ENCODE measurements around the gene GALNT18. TPM values are rescaled to one million over a fixed set of nuclear protein-coding genes. Genes with fewer than 3 reads are reported as not detected.

Gene GALNT18
- total and polyA plus RNA-seq, 3 experiments from 2014 or later = 1.3 TPM; not detected in 1

DNA sequence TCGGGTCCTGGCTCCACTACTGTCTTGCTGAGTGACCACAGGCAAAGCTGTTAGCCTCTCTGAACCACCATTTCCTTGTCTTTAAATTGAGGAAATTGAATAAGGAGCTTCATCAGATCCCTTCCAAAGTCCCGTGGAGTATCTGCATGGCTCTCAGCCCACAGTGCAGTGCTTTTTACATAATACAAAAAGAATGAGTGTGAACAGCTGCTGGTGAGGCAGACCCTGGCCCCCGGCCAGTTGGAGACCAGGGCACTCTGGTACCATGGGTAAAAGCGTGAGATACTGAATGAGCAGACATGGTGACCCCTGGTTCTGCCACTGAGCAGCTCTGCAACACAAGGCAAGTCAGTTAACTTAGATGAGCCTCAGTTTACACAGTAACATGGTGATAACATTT lies 86.8 kb downstream of the GALNT18 start:
- Mint-ChIP-seq H3K36me3 (no peaks in the 10 kb centered on the region), H3K9me3 (no peaks in the 10 kb centered on the region), H3K4me1 (no peaks in the 10 kb centered on the region), H3K27me3 (peaks cover 0 to 1% of the 10 kb centered on the region in 2 donors), H3K4me3 (no peak overlapping the region), H3K27ac (no peak overlapping the region)
- ChIA-PET POLR2A (no interaction called here), CTCF (no interaction called here)
- no peaks in the 10 kb centered on the region for H3K9me3 ChIP-seq (ENCODE audit: low read length)
- no peaks in the 10 kb centered on the region for H3K27me3 ChIP-seq (ENCODE audit: insufficient read depth, low read length, poor library complexity, severe bottlenecking)
- H3K4me1 ChIP-seq (ENCODE audit: insufficient read depth, low read length) = no peaks in the 10 kb centered on the region
- H3K27ac ChIP-seq (ENCODE audit: low read depth, low read length) = no peak overlapping the region
- H3K4me3 ChIP-seq (ENCODE audit: low read length) = no peak overlapping the region
- H3K36me3 ChIP-seq (ENCODE audit: insufficient read depth, low read length) = no peaks in the 10 kb centered on the region
- DNase-seq = no peak

- H3K27ac Mint-ChIP-seq = no peak overlapping the region
- H3K4me3 ChIP-seq (ENCODE audit: low read length) = no peak overlapping the region
- CTCF ChIA-PET = no interaction called here
- no peaks in the 10 kb centered on the region for H3K4me1 Mint-ChIP-seq
- no peaks in the 10 kb centered on the region for H3K4me1 ChIP-seq (ENCODE audit: insufficient read depth, low read length)
- no peaks in the 10 kb centered on the region for H3K9me3 Mint-ChIP-seq
- no peaks in the 10 kb centered on the region for H3K36me3 Mint-ChIP-seq
- H3K27ac ChIP-seq (ENCODE audit: low read depth, low read length) = no peak overlapping the region
- H3K9me3 ChIP-seq (ENCODE audit: low read length) = no peaks in the 10 kb centered on the region
- POLR2A ChIA-PET = no interaction called here
- peaks cover 0 to 1% of the 10 kb centered on the region in 2 donors for H3K27me3 Mint-ChIP-seq
- H3K36me3 ChIP-seq (ENCODE audit: insufficient read depth, low read length) = no peaks in the 10 kb centered on the region
- no peaks in the 10 kb centered on the region for H3K27me3 ChIP-seq (ENCODE audit: insufficient read depth, low read length, poor library complexity, severe bottlenecking)
- H3K4me3 Mint-ChIP-seq = no peak overlapping the region
- DNase-seq = no peak
Observed at GRCh38 chr11:11533751-11534150, 88.1 kb downstream of the GALNT18 start.

DNA sequence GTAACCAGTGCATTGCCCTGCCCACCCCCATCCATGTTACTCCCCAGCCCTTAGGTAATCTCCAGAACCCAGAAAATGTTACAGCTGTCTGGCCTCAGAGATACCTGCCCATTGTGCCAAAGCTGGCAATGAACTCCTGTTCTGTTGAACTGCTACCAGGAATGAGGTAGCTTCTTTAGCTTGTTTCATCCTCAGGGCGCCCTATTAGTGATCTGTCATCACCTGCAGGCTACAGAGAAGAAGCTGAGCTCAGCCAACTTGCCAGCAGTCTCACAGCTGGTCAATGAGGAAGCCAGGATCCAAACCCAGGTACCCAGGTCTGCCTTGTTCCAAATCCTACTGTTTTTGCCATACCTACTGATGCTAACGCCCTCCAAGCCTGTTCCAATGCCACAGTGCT lies 88.7 kb downstream of the GALNT18 start:
- Histone ChIP-seq H3K27me3 (ENCODE audit: insufficient read depth, low read length, poor library complexity, severe bottlenecking) (no peaks in the 10 kb centered on the region), H3K27ac (ENCODE audit: low read depth, low read length) (no peak overlapping the region), H3K36me3 (ENCODE audit: insufficient read depth, low read length) (no peaks in the 10 kb centered on the region), H3K9me3 (ENCODE audit: low read length) (no peaks in the 10 kb centered on the region), H3K4me1 (ENCODE audit: insufficient read depth, low read length) (no peaks in the 10 kb centered on the region), H3K4me3 (ENCODE audit: low read length) (no peak overlapping the region)
- ChIA-PET POLR2A (no interaction called here), CTCF (interaction anchor here (0.9 kb wide), 1 partner anchor 16 kb away, joined by 3 read pairs; no protein-coding TSS in a partner anchor)
- peaks cover 0 to 1% of the 10 kb centered on the region in 2 donors for H3K27me3 Mint-ChIP-seq
- H3K4me1 Mint-ChIP-seq = no peaks in the 10 kb centered on the region
- no peak overlapping the region for H3K4me3 Mint-ChIP-seq
- no peaks in the 10 kb centered on the region for H3K36me3 Mint-ChIP-seq
- no peak overlapping the region for H3K27ac Mint-ChIP-seq
- H3K9me3 Mint-ChIP-seq = no peaks in the 10 kb centered on the region
- no peak for DNase-seq

DNA sequence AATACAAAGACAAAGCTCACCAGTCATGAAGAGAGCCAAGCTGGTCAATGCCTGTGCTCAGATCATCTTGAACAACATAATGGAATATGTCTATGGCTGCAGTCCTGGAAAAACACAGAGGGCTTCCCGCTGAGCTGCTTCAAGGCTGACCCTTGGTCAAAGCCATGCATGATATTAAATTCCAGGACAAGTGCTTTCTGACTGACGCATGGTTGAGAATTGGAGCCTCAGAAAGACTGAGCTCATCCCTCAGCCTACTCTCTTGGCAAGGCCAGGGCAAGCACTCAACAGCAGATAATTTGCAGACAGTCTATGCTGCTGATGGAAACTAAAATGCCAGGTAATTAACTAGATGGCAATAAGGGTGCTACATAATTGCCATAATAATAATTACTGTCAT lies 89.2 kb downstream of the GALNT18 start:
- H3K9me3 Mint-ChIP-seq = no peaks in the 10 kb centered on the region
- no peak overlapping the region for H3K4me3 ChIP-seq (ENCODE audit: low read length)
- H3K27me3 ChIP-seq (ENCODE audit: insufficient read depth, low read length, poor library complexity, severe bottlenecking) = no peaks in the 10 kb centered on the region
- DNase-seq = no peak
- H3K4me1 Mint-ChIP-seq = no peaks in the 10 kb centered on the region
- no peaks in the 10 kb centered on the region for H3K36me3 ChIP-seq (ENCODE audit: insufficient read depth, low read length)
- no peaks in the 10 kb centered on the region for H3K4me1 ChIP-seq (ENCODE audit: insufficient read depth, low read length)
- peaks cover 0 to 1% of the 10 kb centered on the region in 2 donors for H3K27me3 Mint-ChIP-seq
- H3K9me3 ChIP-seq (ENCODE audit: low read length) = no peaks in the 10 kb centered on the region
- POLR2A ChIA-PET = no interaction called here
- H3K36me3 Mint-ChIP-seq = no peaks in the 10 kb centered on the region
- CTCF ChIA-PET = interaction anchor here (0.9 to 1.2 kb wide), 2 partner anchors 15 to 55 kb away, joined by 3 read pairs; no protein-coding TSS in a partner anchor
- no peak overlapping the region for H3K4me3 Mint-ChIP-seq
- no peak overlapping the region for H3K27ac Mint-ChIP-seq
- H3K27ac ChIP-seq (ENCODE audit: low read depth, low read length) = no peak overlapping the region

DNA sequence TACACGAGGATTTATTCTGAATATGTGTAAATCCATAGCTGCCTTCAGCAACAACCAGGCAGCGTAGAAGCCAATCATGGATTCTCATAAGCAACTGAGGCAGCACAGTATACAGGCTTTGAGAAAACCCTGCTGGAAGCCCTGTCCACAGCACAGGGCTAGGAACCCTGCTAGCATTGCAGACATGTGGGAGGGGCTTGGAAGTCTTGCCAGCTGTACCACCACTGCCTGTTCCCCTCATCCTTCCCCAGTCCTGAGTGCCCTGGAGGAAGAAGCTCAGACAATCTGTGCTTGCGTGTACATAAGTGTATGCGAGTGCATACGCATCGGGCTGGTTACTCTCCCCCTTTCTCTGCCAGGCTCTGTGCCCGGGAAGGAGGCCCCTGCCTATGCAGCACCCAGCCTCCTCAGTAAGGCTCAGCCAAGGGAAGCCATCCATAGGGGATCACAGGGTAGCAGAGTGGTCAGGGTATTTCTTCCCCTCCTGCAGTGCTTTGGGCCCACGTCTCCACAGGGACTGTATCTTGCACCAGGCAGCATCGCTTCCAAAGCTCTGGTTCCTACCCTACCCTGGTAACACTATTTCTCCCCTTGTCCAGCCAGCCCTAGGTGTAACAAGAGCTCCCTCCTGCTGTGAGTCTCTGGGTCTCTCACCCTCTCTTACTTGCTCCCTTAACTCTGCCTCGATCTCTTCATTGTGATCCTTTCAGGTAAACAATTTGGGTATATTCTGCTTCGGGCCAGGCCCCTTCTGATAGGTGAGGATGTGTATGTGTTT lies 90.5 kb downstream of the GALNT18 start:
- Histone ChIP-seq H3K27ac (ENCODE audit: low read depth, low read length) (no peak overlapping the region), H3K36me3 (ENCODE audit: insufficient read depth, low read length) (no peaks in the 10 kb centered on the region), H3K27me3 (ENCODE audit: insufficient read depth, low read length, poor library complexity, severe bottlenecking) (no peaks in the 10 kb centered on the region), H3K9me3 (ENCODE audit: low read length) (no peaks in the 10 kb centered on the region), H3K4me3 (ENCODE audit: low read length) (no peak overlapping the region), H3K4me1 (ENCODE audit: insufficient read depth, low read length) (no peaks in the 10 kb centered on the region)
- no peaks in the 10 kb centered on the region for H3K4me1 Mint-ChIP-seq
- ChIA-PET POLR2A (no interaction called here), CTCF (interaction anchor here (1.2 kb wide), 1 partner anchor 56 kb away, joined by 3 read pairs; no protein-coding TSS in a partner anchor)
- peaks cover 0 to 1% of the 10 kb centered on the region in 2 donors for H3K27me3 Mint-ChIP-seq
- H3K27ac Mint-ChIP-seq = no peak overlapping the region
- no peaks in the 10 kb centered on the region for H3K9me3 Mint-ChIP-seq
- H3K4me3 Mint-ChIP-seq = no peak overlapping the region
- H3K36me3 Mint-ChIP-seq = no peaks in the 10 kb centered on the region
- no peak for DNase-seq

DNA sequence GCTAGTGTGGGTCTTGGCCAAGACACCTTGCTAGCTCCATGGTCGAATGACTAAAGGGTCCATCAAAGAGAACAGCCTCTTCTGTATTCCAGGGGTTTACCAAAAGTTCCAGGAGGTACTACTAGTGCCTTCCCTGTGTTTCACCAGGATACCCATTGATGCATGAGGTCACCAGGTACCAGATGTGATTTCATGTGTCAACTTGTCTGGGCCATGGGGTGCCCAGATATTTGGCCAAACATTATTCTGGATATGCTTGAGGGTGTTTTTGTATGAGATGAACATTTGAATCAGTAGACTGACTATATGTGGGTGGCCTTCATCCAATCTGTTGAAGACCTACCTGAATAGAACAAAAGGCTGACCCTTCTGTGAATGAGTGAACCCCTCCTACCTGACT lies 92.8 kb downstream of the GALNT18 start:
- Histone ChIP-seq H3K9me3 (ENCODE audit: low read length) (no peaks in the 10 kb centered on the region), H3K27me3 (ENCODE audit: insufficient read depth, low read length, poor library complexity, severe bottlenecking) (no peaks in the 10 kb centered on the region), H3K36me3 (ENCODE audit: insufficient read depth, low read length) (no peaks in the 10 kb centered on the region), H3K4me1 (ENCODE audit: insufficient read depth, low read length) (no peaks in the 10 kb centered on the region), H3K27ac (ENCODE audit: low read depth, low read length) (no peak overlapping the region), H3K4me3 (ENCODE audit: low read length) (no peak overlapping the region)
- Mint-ChIP-seq H3K36me3 (no peaks in the 10 kb centered on the region), H3K4me1 (no peaks in the 10 kb centered on the region), H3K27me3 (peaks cover 4% of the 10 kb centered on the region in 2 donors), H3K4me3 (no peak overlapping the region), H3K9me3 (no peaks in the 10 kb centered on the region), H3K27ac (no peak overlapping the region)
- CTCF ChIA-PET = no interaction called here
- no peak for DNase-seq
- POLR2A ChIA-PET = no interaction called here

- no peaks in the 10 kb centered on the region for H3K27me3 ChIP-seq (ENCODE audit: insufficient read depth, low read length, poor library complexity, severe bottlenecking)
- Mint-ChIP-seq H3K27me3 (peaks cover 7 to 10% of the 10 kb centered on the region in 2 donors), H3K4me3 (no peak overlapping the region), H3K9me3 (no peaks in the 10 kb centered on the region), H3K36me3 (no peaks in the 10 kb centered on the region), H3K4me1 (no peaks in the 10 kb centered on the region), H3K27ac (no peak overlapping the region)
- no peaks in the 10 kb centered on the region for H3K36me3 ChIP-seq (ENCODE audit: insufficient read depth, low read length)
- no peak for DNase-seq
- H3K27ac ChIP-seq (ENCODE audit: low read depth, low read length) = no peak overlapping the region
- H3K9me3 ChIP-seq (ENCODE audit: low read length) = no peaks in the 10 kb centered on the region
- CTCF ChIA-PET = no interaction called here
- H3K4me1 ChIP-seq (ENCODE audit: insufficient read depth, low read length) = no peaks in the 10 kb centered on the region
- no peak overlapping the region for H3K4me3 ChIP-seq (ENCODE audit: low read length)
- POLR2A ChIA-PET = no interaction called here
Observed at GRCh38 chr11:11525283-11525682, 96.5 kb downstream of the GALNT18 start.

- H3K27me3 Mint-ChIP-seq = peaks cover 10 to 14% of the 10 kb centered on the region in 2 donors
- Histone ChIP-seq H3K27ac (ENCODE audit: low read depth, low read length) (no peak overlapping the region), H3K36me3 (ENCODE audit: insufficient read depth, low read length) (no peaks in the 10 kb centered on the region), H3K4me3 (ENCODE audit: low read length) (no peak overlapping the region), H3K27me3 (ENCODE audit: insufficient read depth, low read length, poor library complexity, severe bottlenecking) (no peaks in the 10 kb centered on the region), H3K9me3 (ENCODE audit: low read length) (no peaks in the 10 kb centered on the region), H3K4me1 (ENCODE audit: insufficient read depth, low read length) (no peaks in the 10 kb centered on the region)
- DNase-seq = no peak
- POLR2A ChIA-PET = no interaction called here
- H3K4me3 Mint-ChIP-seq = no peak overlapping the region
- no peak overlapping the region for H3K27ac Mint-ChIP-seq
- no peaks in the 10 kb centered on the region for H3K4me1 Mint-ChIP-seq
- no peaks in the 10 kb centered on the region for H3K36me3 Mint-ChIP-seq
- CTCF ChIA-PET = no interaction called here
- no peaks in the 10 kb centered on the region for H3K9me3 Mint-ChIP-seq
Observed at GRCh38 chr11:11524436-11525061, 97.3 kb downstream of the GALNT18 start.
